Mucosa of rectum (tissue), 2 donors: ENCODE results near the gene U2AF1L4.

ENCODE experiments used
- H3K27ac ChIP-seq, 2 donors: one replicate each; pipeline ENCODE4 v1.7.0; 2013; ENCODE audit warnings: inconsistent platforms in 2 of 2, low read depth in 2 of 2, low read length in 2 of 2
- H3K27me3 ChIP-seq, 2 donors: one replicate each; pipeline ENCODE4 v1.7.0; 2013; ENCODE audit warnings: low read length in 2 of 2; ENCODE audit not compliant: control insufficient read depth in 2 of 2, insufficient read depth in 2 of 2
- H3K36me3 ChIP-seq, 2 donors: one replicate each; pipeline ENCODE4 v1.7.0; 2013; ENCODE audit warnings: low read length in 2 of 2; ENCODE audit not compliant: control insufficient read depth in 2 of 2, insufficient read depth in 2 of 2
- H3K4me1 ChIP-seq, 2 donors: one replicate each; pipeline ENCODE4 v1.7.0; 2013; ENCODE audit warnings: low read length in 2 of 2, mild to moderate bottlenecking in 1 of 2; ENCODE audit not compliant: control insufficient read depth in 2 of 2, insufficient read depth in 2 of 2
- H3K4me3 ChIP-seq, 2 donors: one replicate each; pipeline ENCODE4 v1.7.0; 2013; ENCODE audit warnings: low read length in 2 of 2
- H3K9ac ChIP-seq, 2 donors: one replicate each; pipeline ENCODE4 v1.7.0; 2013; ENCODE audit warnings: low read length in 2 of 2, low read depth in 1 of 2, mild to moderate bottlenecking in 1 of 2
- H3K9me3 ChIP-seq, 2 donors: one replicate each; pipeline ENCODE4 v1.7.0; 2013; ENCODE audit warnings: low read length in 2 of 2; ENCODE audit not compliant: control insufficient read depth in 2 of 2
- donor health status: healthy.
- donor health status: Normal muscosa, but diverticular disease.

U2AF1L4 gene

DNA sequence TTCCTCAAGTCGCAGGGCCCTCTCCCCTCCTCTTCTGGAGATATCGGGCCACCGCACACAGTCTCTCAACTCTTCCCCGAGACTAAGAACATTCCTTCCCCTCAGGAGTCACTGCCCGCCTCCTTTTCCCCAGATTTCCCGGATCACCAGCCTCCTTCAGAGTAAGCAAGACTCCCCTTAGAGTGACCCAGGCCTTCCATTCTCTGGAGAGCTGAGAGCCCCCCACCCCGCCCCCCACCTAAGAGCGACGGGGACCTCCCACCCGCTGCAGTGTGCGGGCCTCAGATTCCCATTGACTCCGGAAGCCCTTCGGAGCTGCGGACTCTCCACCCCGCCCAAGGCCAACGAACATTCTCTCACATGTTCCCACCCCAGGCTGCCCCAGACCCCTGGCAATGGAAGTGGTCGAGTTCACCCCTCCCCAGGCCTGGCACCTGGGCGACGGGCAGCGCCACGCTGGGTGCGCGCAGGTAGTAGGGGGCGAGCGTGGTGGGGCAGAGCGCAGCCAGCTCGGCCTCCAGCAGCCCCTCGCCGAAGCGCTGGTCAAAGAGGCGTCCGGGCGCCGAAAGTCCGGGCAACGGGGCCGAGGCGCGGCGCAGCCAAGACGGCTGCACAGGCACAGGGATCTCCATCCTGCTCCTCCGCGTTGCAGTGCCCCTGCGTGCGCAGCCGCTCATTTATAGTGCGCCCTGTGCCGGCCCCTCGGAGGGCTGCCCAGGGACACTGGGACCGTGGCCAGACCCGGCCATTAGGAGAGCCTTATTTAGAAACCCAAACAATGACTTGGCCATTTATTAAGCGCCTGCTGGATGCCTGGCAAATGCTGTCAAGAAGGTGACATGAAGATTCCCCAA lies 11.4 kb upstream of the U2AF1L4 start, which contains the start of gene HSPB6:
HSPB6 (minus strand) TSS at position 653 of the 854 bp plus-strand sequence; CDS start at position 632, 21 bp downstream.
- Histone ChIP-seq H3K36me3 (peaks cover 15 to 18% of the 10 kb centered on the region in 2 donors), H3K9ac (peak within 1 kb of the TSS; percentile 47), H3K4me3 (peak within 1 kb of the TSS; percentile 57 to 98), H3K4me1 (peaks cover 28% of the 10 kb centered on the region in 2 donors), H3K27me3 (peaks cover 0 to 3% of the 10 kb centered on the region in 2 donors), H3K27ac (peak within 1 kb of the TSS; percentile 59 to 97), H3K9me3 (no peaks in the 10 kb centered on the region)

GRCh38 chr19:35755550-35756376 lies 10.5 kb upstream of the U2AF1L4 start:
- H3K9me3 ChIP-seq: no peaks in the 10 kb centered on the region
- H3K9ac ChIP-seq: peak overlapping the region; percentile 47
- H3K36me3 ChIP-seq: peaks cover 15 to 18% of the 10 kb centered on the region in 2 donors
- peak overlapping the region; percentile 59 to 97 for H3K27ac ChIP-seq
- H3K27me3 ChIP-seq: peaks cover 0 to 3% of the 10 kb centered on the region in 2 donors
- peaks cover 28% of the 10 kb centered on the region in 2 donors for H3K4me1 ChIP-seq
- peak overlapping the region; percentile 48 to 56 for H3K4me3 ChIP-seq

DNA sequence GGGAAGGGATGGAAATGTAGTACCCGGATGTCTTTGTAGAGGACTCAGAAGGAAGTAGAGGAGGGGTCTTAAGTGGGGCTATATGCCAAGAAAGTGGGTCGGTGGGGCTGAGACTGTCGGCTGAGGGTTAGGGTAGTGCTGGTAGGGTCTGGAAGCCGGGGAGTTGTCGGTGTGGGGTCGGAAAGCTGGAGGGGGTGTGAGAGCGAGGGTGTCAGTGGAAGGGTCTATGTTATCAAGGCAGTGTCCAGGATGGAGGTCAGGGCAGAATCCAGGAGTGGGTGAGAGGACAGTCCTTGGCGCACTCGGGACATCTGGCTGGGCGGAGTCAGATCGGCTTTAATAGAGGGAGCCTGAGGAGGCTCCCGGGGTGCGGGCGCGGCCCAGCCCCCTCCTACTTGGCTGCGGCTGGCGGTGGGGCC lies 9.9 kb upstream of the U2AF1L4 start:
- Histone ChIP-seq H3K4me1 (peaks cover 28% of the 10 kb centered on the region in 2 donors), H3K4me3 (peak overlapping the region; percentile 48 to 56)

DNA sequence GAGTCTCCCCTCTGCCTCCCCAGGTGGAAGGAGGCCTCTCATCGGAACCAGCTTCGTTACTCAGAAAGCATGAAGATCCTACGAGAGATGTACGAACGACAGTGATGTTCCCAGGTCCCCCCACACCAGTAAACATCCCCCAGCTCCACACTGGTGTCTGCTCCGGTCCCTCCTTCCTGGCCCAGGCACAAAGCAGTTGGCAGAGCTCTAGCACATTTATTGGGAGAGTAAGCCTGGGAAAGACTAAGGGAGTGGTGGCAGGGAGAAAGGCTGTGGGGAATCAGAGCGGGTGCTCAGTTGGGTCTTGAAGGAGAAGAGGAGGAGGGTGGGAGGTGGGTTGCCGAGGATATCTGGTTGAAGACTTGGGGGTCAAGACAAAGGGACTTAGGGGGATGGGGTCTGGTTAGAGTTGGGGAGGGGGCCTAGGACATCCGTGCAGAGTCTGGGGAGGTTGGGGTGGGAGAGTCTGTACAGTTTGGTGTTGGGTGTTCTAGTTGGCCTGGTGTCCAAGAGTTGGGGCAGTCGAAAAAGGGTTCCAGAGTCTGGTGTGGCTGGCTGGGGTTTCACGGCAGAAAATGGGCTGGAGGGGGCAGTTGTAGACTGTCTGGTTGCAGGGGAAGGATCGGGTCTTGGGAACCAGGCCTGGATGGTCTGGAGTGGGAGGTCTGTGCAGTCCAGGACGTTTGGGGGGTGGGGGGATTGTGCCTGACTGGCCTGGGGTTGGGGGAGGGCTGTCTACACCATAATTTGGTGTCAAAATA lies 9.3 kb upstream of the U2AF1L4 start:
- Histone ChIP-seq H3K9ac (no peak overlapping the region), H3K4me1 (peaks cover 28% of the 10 kb centered on the region in 2 donors), H3K9me3 (no peaks in the 10 kb centered on the region), H3K27ac (peak overlapping the region in 1 of 2 donors; percentile 97), H3K4me3 (no peak overlapping the region), H3K36me3 (peaks cover 15 to 18% of the 10 kb centered on the region in 2 donors), H3K27me3 (peaks cover 0 to 3% of the 10 kb centered on the region in 2 donors)

More for the DNA sequence above, 9.9 kb upstream of the U2AF1L4 start:
- Histone ChIP-seq H3K27ac (peak overlapping the region; percentile 59 to 97), H3K27me3 (peaks cover 0 to 3% of the 10 kb centered on the region in 2 donors), H3K9ac (peak overlapping the region in 1 of 2 donors; percentile 47), H3K36me3 (peaks cover 15 to 18% of the 10 kb centered on the region in 2 donors), H3K9me3 (no peaks in the 10 kb centered on the region)

DNA sequence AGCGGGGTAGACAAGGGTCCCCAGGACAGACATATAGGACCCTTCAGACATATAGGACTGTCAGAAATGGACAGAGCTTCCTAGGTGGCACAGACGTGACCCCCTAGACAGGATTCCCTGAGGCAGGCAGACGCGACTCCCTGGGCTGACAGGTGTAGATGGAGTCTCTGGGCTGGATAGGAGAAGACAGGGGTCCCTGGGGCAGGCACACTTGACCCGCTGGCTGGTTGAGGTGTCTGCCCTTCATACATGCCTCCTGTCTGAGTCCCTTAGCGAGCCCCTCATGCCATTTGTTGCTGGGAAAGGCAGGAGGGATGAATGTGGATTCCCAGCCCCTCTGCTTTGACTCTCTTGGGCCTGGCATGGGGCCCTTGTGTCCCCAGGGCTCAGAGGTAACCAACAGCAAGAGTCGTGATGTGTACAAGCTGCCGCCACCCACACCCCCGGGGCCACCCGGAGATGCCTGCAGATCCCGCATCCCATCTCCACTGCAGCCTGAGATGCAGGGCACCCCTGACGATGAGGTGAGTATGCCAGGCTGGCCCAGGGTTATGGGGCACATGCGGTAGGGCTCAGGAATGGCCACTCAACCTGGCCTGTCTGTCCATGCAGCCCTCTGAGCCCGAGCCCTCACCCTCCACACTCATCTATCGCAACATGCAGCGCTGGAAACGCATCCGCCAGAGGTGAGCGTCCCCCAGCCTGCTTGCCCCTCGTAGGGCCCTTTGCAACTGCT lies 8.6 kb upstream of the U2AF1L4 start:
- Histone ChIP-seq H3K27me3 (peaks cover 0 to 3% of the 10 kb centered on the region in 2 donors), H3K4me3 (no peak overlapping the region), H3K4me1 (peaks cover 26 to 28% of the 10 kb centered on the region in 2 donors), H3K9me3 (no peaks in the 10 kb centered on the region), H3K36me3 (peaks cover 15 to 18% of the 10 kb centered on the region in 2 donors), H3K27ac (no peak overlapping the region), H3K9ac (no peak overlapping the region)

- no peaks in the 10 kb centered on the region for H3K9me3 ChIP-seq
- peaks cover 0 to 3% of the 10 kb centered on the region in 2 donors for H3K27me3 ChIP-seq
- H3K9ac ChIP-seq: no peak overlapping the region
- no peak overlapping the region for H3K27ac ChIP-seq
- H3K4me3 ChIP-seq: no peak overlapping the region
- peaks cover 21 to 28% of the 10 kb centered on the region in 2 donors for H3K4me1 ChIP-seq
- peaks cover 15 to 18% of the 10 kb centered on the region in 2 donors for H3K36me3 ChIP-seq
Measured at GRCh38 chr19:35752746-35753350, 7.6 kb upstream of the U2AF1L4 start.

DNA sequence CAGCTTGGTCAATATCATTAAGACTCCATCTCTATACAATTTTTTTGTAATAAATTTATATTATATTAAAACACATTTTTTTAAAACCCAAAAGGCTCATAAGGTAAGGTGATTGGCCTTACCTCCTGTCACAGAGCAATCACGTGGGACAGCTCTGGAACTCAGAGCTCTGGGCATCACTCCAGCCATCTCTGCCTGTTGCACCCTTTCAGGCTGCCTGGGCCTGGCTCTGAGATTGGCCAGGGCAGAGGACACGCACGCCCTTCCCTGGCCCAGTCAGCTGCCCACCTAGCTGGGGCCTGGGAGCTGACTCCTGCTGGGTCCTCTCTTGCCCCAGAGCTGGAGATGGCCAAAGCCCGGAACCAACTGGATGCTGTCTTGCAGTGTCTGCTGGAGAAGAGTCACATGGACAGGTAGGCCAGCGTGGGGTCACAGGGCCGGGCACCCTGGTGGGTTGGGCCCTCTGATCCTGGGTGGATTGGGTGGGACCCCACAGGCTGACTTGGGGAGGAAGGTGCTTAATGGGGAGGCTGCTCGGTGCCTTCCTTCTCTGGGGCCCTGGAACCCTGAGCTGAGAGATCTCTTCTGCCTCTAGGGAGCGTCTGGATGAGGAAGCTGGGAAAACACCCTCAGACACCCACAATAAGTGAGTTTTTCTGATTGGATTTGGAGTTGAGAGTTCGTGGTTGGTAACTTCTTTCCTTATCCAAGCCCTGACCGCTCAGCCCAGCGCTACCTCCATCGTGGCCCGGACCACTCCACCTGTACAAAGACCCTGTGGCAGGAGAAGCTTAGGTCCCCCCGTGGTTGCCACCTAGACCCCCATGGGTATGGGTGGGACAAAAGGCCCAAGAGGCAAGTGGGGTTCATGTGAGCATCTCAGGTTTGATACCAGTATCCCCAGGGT lies 6.9 kb upstream of the U2AF1L4 start:
- H3K4me3 ChIP-seq: no peak overlapping the region
- no peak overlapping the region for H3K9ac ChIP-seq
- H3K9me3 ChIP-seq: no peaks in the 10 kb centered on the region
- H3K27me3 ChIP-seq: peaks cover 0 to 3% of the 10 kb centered on the region in 2 donors
- H3K4me1 ChIP-seq: peaks cover 17 to 25% of the 10 kb centered on the region in 2 donors
- H3K27ac ChIP-seq: no peak overlapping the region
- peaks cover 15 to 18% of the 10 kb centered on the region in 2 donors for H3K36me3 ChIP-seq

DNA sequence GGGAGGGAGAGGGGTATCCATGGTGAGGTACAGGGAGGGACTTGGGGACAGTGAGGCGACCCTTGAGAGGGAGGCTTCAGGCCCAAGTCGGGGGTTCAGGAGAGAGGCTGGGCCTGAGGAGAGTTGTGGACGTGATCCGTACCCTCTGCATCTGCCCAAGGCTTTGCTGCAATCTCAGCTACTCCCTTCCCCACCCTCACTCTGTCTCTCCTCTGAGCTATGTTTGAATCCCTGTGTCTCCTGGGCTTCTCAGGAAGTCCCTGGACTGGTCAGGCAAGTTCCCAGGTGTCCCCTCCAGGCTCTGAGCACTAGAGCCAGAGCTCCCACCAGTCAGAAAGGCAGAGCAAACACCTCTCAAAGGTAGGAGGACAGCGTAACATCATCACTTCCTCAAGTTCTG lies 4.9 kb upstream of the U2AF1L4 start:
- Histone ChIP-seq H3K9me3 (no peaks in the 10 kb centered on the region), H3K36me3 (peaks cover 15 to 18% of the 10 kb centered on the region in 2 donors), H3K9ac (no peak overlapping the region), H3K4me3 (no peak overlapping the region), H3K27ac (no peak overlapping the region), H3K27me3 (no peaks in the 10 kb centered on the region), H3K4me1 (peaks cover 16% of the 10 kb centered on the region in 2 donors)
